Choroid plexus epithelial cell (primary cell): ENCODE data around the gene BCL3.
"Not testable (repeated sequence)": the region's sequence is repeated elsewhere in the genome, so short reads cannot be mapped to it uniquely, and the experiment has no call there.

Experiments
- DNase-seq: peaks from one replicate; pipeline ENCODE4 v3.0.0-alpha.2; 2010; ENCODE audit warnings: low read depth
- H3K4me3 ChIP-seq: 2 replicates; pipeline ENCODE4 v1.5.1; 2011; ENCODE audit warnings: low read depth, mild to moderate bottlenecking, control low read depth, low read length, moderate library complexity
- TF ChIP-seq, protein P1 (sequence below): conservative IDR thresholded peaks from 2 replicates; pipeline ENCODE4 v1.5.1; 2011; ENCODE audit warnings: low read depth, mild to moderate bottlenecking, control low read depth, inconsistent platforms, low read length, moderate library complexity

Gene BCL3

DNA sequence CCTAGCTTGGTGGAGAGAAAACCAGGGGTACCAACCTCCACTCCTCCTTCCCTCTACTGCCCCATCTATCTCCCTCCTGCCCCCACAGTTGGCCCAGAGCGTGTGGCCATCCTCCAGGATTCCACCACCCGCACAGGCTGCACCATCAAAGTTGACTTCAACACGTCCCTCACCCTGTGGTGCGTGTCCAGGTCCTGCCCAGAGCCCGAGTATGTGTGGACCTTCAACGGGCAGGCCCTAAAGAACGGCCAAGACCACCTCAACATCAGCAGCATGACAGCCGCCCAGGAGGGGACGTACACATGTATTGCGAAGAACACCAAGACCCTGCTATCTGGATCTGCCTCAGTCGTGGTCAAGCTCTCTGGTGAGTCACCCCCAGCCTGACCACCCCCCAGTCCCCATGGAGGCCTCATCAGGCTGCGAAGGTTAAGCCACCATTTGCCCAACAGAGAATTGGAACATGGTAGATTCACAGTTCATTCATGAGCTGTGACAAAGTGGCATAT is 43.0 kb upstream of the BCL3 start:
- H3K4me3 ChIP-seq, result no peak overlapping the region
- no peak for DNase-seq
- TF ChIP-seq, protein P1, sequence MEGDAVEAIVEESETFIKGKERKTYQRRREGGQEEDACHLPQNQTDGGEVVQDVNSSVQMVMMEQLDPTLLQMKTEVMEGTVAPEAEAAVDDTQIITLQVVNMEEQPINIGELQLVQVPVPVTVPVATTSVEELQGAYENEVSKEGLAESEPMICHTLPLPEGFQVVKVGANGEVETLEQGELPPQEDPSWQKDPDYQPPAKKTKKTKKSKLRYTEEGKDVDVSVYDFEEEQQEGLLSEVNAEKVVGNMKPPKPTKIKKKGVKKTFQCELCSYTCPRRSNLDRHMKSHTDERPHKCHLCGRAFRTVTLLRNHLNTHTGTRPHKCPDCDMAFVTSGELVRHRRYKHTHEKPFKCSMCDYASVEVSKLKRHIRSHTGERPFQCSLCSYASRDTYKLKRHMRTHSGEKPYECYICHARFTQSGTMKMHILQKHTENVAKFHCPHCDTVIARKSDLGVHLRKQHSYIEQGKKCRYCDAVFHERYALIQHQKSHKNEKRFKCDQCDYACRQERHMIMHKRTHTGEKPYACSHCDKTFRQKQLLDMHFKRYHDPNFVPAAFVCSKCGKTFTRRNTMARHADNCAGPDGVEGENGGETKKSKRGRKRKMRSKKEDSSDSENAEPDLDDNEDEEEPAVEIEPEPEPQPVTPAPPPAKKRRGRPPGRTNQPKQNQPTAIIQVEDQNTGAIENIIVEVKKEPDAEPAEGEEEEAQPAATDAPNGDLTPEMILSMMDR, result no peak

DNA sequence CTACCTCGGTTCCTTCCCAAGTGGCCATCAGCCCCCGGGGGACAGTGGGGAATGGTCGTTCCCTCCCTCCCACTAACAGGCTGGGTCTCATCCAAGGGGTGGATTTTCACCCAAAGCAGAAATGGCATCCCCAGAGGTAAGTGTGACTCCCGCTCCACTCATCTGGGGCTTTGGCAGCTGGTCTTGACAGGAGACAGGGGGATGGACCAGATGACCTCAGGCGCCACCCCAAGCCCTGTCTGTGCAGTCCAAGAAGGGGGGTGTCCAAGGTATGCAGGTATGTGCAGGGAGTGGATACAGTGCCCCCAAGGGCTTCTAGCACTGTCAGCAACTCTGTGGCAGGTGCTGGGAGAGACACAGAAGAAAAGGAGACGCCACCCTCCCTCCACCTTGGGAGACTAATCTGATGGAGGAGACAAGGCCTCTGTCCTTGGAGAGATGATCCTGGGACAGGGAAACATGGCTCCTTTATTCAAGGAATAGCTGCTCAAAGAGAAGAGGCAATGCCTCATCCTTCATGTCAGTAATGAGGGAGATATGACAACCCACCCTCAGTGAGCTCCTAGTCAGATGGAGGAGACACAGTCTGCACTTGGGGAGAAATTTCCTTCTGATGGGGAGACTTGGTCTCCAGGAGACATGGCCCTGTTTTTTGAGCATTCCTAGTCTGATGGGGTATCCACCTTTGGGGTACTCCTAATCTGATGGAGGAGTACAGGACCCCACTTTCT is 41.8 kb upstream of the BCL3 start:
- DNase-seq, result no peak

DNA sequence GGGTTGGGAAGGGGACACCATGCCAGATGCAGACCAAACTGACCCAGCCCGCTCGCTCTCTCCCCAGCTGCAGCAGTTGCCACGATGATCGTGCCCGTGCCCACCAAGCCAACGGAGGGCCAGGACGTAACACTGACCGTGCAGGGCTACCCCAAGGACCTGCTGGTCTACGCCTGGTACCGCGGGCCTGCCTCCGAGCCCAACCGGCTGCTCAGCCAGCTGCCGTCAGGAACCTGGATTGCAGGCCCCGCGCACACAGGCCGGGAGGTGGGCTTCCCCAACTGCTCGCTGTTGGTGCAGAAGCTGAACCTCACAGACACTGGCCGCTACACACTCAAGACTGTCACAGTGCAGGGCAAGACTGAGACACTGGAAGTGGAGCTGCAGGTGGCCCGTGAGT is 40.7 kb upstream of the BCL3 start:
- no peak for DNase-seq
- H3K4me3 ChIP-seq, result no peak overlapping the region
- TF ChIP-seq, protein P1, result no peak

More for the DNA sequence above, 41.8 kb upstream of the BCL3 start:
- TF ChIP-seq, protein P1, result no peak
- H3K4me3 ChIP-seq, result no peak overlapping the region

DNA sequence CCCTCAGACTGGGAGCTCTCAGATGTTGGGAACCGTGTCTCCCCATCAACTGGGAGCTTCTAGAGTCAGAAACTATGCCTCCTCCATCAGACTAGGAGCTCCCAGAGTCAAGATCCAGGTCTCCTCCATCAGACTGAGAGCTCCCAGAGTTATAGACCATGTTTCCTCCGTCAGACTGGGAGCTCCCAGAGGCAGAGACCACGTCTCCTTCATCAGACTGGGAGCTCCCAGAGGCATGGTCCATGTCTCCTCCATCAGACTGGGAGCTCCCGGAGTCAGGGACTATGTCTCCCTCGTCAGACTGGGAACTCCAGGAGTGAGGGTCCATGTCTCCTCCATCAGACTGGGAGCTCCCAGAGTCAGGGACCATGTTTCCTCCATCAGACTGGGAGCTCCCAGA is 39.6 kb upstream of the BCL3 start:
- no peak for DNase-seq
- TF ChIP-seq, protein P1, result no peak
- H3K4me3 ChIP-seq, result no peak overlapping the region

DNA sequence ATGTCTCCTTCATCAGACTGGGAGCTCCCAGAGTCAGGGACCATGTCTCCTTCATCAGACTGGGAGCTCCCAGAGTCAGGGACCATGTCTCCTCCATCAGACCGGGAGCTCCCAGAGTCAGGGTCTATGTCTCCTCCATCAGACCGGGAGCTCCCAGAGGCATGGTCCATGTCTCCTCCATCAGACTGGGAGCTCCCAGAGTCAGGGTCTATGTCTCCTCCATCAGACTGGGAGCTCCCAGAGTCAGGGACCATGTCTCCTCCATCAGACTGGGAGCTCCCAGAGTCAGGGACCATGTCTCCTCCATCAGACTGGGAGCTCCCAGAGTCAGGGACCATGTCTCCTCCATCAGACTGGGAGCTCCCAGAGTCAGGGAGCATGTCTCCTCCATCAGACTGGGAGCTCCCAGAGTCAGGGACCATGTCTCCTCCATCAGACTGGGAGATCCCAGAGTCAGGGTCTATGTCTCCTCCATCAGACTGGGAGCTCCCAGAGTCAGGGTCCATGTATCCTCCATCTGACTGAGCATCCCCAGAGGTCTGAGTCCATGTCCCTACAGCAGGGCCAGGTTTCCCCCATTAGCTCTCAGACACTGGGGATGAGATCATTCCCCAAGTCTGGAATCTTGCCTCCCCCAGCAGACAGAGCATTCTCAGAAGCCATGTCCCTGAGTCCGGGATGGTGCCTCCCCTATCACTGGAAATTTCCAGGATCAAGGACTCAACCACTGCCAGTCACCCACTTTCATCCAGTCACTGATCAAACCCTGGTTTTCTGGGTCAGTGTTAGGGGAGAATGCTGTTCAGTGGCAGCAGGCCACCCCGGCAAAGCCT is 38.9 kb upstream of the BCL3 start:
- not testable (repeated sequence) for DNase-seq, H3K4me3 ChIP-seq

DNA sequence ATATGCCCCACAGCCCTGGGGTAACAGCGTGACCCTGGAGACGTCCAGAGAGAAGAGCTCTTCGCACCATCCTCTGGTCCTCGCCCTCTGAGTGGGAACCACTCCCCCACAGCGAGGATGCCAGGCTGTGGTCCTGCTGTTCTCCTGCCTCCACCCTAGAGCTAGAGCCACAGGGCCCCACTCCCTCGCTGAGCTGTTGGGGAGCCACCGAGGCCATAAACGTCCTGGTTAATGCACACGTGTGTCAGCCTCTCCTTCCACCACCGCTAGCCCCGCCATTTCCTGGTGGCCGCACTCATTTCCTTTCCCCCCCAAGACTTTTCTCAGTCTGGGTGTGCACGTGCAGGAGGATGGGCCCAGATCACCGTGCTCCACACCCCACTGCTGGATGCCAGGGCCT is 38.0 kb upstream of the BCL3 start:
- no peak for DNase-seq
- TF ChIP-seq, protein P1, result no peak
- H3K4me3 ChIP-seq, result no peak overlapping the region

DNA sequence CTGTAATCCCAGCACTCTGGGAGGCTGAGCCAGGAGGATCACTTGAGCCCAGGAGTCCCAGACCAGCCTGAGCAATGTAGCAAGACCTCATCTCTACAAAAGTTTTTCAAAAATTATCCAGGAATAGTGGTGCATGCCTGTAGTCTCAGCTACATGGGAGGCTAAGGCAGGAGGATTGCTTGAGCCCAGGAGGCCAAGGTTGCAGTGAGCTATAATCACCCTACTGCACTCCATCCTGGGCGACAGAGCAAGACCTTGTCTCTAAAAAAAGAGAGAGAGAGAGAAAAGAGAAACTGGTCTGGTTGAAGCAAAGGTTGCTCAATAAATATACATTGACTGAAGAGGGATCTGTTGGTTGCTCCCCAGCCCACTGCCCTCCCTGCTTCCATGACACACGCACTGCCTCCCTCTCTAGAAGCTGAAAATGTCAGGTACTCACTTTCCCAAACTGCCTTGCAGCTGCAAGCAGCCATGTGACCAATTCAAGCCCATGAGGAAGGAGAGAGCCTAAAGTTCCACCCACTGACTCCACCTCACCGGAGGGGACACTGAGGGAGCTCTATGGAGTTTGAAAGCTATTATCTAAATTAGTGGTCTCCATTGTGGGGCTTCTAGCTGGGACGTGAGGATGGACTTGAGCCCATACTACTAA is 35.5 kb upstream of the BCL3 start:
- no peak overlapping the region for H3K4me3 ChIP-seq
- TF ChIP-seq, protein P1, result no peak
- peak; percentile 39 for DNase-seq
